GM23338 (cell line): ENCODE data around the gene STMN3. TPM values are rescaled to one million over a fixed set of nuclear protein-coding genes. Genes with fewer than 3 reads are reported as not detected.

Source experiments
- ATAC-seq: fragments of 200-7000 bp; cut with Tn5 transposase; 3 replicates; pipeline ENCODE4 v1.9.1; 2020
- DNase-seq: peaks from one replicate; pipeline ENCODE4 v3.0.0-alpha.2; 2015; ENCODE audit warnings: low spot score
- H2AFZ ChIP-seq: fragments of 200-600 bp; sonication (generic); 2 replicates; pipeline ENCODE4 v1.8.0; 2016; ENCODE audit warnings: antibody characterized with exemption, mild to moderate bottlenecking, moderate library complexity
- H3F3A ChIP-seq: fragments of 200-600 bp; sonication (generic); replicated peaks from 2 replicates; pipeline ENCODE4 v1.8.0; 2017; ENCODE audit warnings: antibody characterized with exemption, mixed run types, low read depth
- H3K27ac ChIP-seq: fragments of 200-600 bp; sonication (generic); 2 replicates; pipeline ENCODE4 v1.6.1; 2016; ENCODE audit warnings: low read depth
- H3K27me3 ChIP-seq: fragments of 200-600 bp; sonication (generic); 2 replicates; pipeline ENCODE4 v1.8.0; 2016; ENCODE audit warnings: mild to moderate bottlenecking, mixed run types, moderate library complexity; ENCODE audit not compliant: insufficient read depth
- H3K36me3 ChIP-seq: fragments of 200-600 bp; sonication (generic); 2 replicates; pipeline ENCODE4 v1.8.0; 2016; ENCODE audit warnings: mild to moderate bottlenecking; ENCODE audit not compliant: insufficient read depth
- H3K4me1 ChIP-seq: fragments of 200-600 bp; sonication (generic); 2 replicates; pipeline ENCODE4 v1.8.0; 2016; ENCODE audit warnings: mild to moderate bottlenecking, moderate library complexity; ENCODE audit not compliant: insufficient read depth
- H3K4me2 ChIP-seq: fragments of 200-600 bp; sonication (generic); 2 replicates; pipeline ENCODE4 v1.7.1; 2017; ENCODE audit warnings: mixed run types
- H3K4me3 ChIP-seq: fragments of 200-600 bp; sonication (generic); 2 replicates; pipeline ENCODE4 v1.6.1; 2016; ENCODE audit warnings: mixed run types
- H3K79me2 ChIP-seq: fragments of 200-600 bp; sonication (generic); replicated peaks from 2 replicates; pipeline ENCODE4 v1.8.0; 2017; ENCODE audit warnings: mild to moderate bottlenecking; ENCODE audit not compliant: insufficient read depth
- H3K9me2 ChIP-seq: fragments of 200-600 bp; sonication (generic); 2 replicates; pipeline ENCODE4 v1.8.0; 2017; ENCODE audit not compliant: insufficient read depth
- H4K20me1 ChIP-seq: fragments of 200-600 bp; sonication (generic); replicated peaks from 2 replicates; pipeline ENCODE4 v1.8.0; 2017; ENCODE audit warnings: mild to moderate bottlenecking; ENCODE audit not compliant: insufficient read depth
- H3K27ac Mint-ChIP-seq: 2 replicates; pipeline ENCODE4 v1.8.0; 2020; ENCODE audit warnings: inconsistent platforms, mild to moderate bottlenecking, moderate library complexity, mixed read lengths
- H3K27me3 Mint-ChIP-seq: 3 replicates; pipeline ENCODE4 v1.8.0; 2022; ENCODE audit warnings: low read depth, mild to moderate bottlenecking, moderate library complexity, mixed read lengths, inconsistent platforms; ENCODE audit not compliant: insufficient read depth, poor library complexity
- H3K36me3 Mint-ChIP-seq: 3 replicates; pipeline ENCODE4 v1.8.0; 2021; ENCODE audit warnings: low read depth, mild to moderate bottlenecking, inconsistent platforms, moderate library complexity, mixed read lengths
- H3K4me1 Mint-ChIP-seq: 3 replicates; pipeline ENCODE4 v1.8.0; 2020; ENCODE audit warnings: mild to moderate bottlenecking, inconsistent platforms, mixed read lengths
- H3K4me3 Mint-ChIP-seq: 3 replicates; pipeline ENCODE4 v1.8.0; 2021; ENCODE audit warnings: moderate library complexity, mild to moderate bottlenecking, inconsistent platforms, mixed read lengths
- H3K9me3 Mint-ChIP-seq: 3 replicates; pipeline ENCODE4 v1.8.0; 2020; ENCODE audit warnings: moderate library complexity, mild to moderate bottlenecking, inconsistent platforms, mixed read lengths
- CREB1 ChIP-seq: fragments of 250-450 bp; sonication (Bioruptor Pico); IDR thresholded peaks from 2 replicates; pipeline ENCODE4 v1.5.0; 2020; ENCODE audit warnings: low read depth, mild to moderate bottlenecking, moderate library complexity
- CTCF ChIP-seq, 2 experiments: fragments of 200-600 bp in 1 of 2; sonication (generic) in 1 of 2; conservative IDR thresholded peaks; 2 replicates each; pipeline versions ENCODE4 v1.5.1 to v1.6.1; 2016 to 2017; ENCODE audit warnings: antibody characterized with exemption in 2 of 2, low read depth in 2 of 2, mild to moderate bottlenecking in 2 of 2, moderate library complexity in 1 of 2
- JUNB ChIP-seq: IDR thresholded peaks from one replicate; pipeline ENCODE4 v1.6.1; 2016; ENCODE audit warnings: antibody characterized with exemption; ENCODE audit not compliant: unreplicated experiment
- NANOG ChIP-seq: IDR thresholded peaks from 2 replicates; pipeline ENCODE4 v1.6.1; 2016; ENCODE audit warnings: antibody characterized with exemption, borderline replicate concordance
- POLR2AphosphoS5 ChIP-seq: IDR thresholded peaks from 2 replicates; pipeline ENCODE4 v1.6.1; 2016; ENCODE audit warnings: antibody characterized with exemption, low read depth
- ZNF114 ChIP-seq: fragments of 250-450 bp; sonication (Bioruptor Pico); IDR thresholded peaks from 2 replicates; pipeline ENCODE4 v1.5.0; 2020; ENCODE audit warnings: mild to moderate bottlenecking, moderate library complexity
- ZNF331 ChIP-seq: fragments of 250-450 bp; sonication (Bioruptor Pico); IDR thresholded peaks from 2 replicates; pipeline ENCODE4 v1.5.0; 2020; ENCODE audit warnings: low read depth, mild to moderate bottlenecking, moderate library complexity
- ZNF462 ChIP-seq: fragments of 250-450 bp; sonication (Bioruptor Pico); IDR thresholded peaks from 2 replicates; pipeline ENCODE4 v1.5.0; 2020; ENCODE audit warnings: mild to moderate bottlenecking, moderate library complexity
- polyA plus RNA-seq: library from polyadenylated mRNA; unstranded; fragments of >200 nt; fragmentation: Nextera tagmentation; extraction: Ambion mirVana; gene quantifications from 2 replicates; pipeline ENCODE4 v1.2.1, GENCODE V29; 2016
- total RNA-seq: library from RNA; depleted of rRNA; stranded (reverse); fragments of >200 nt; shearing (Covaris generic); gene quantifications from 2 replicates; pipeline ENCODE4 v1.2.3, GENCODE V29; 2014
- TF ChIP-seq, protein P1 (sequence below): IDR thresholded peaks from 2 replicates; pipeline ENCODE4 v1.6.1; 2016; ENCODE audit warnings: antibody characterized with exemption

The STMN3 gene
- total and polyA plus RNA-seq, 2 experiments from 2014 or later, result 28.6 to 61.3 TPM

- Histone ChIP-seq H3K79me2 (no peaks in the 10 kb centered on the region), H3K4me1 (peaks cover 7% of the 10 kb centered on the region; the same call in 1 of the 2 replicates), H3K4me3 (no peak overlapping the region), H3F3A (peaks cover 9% of the 10 kb centered on the region; the same call in 1 of the 2 replicates), H3K36me3 (no peaks in the 10 kb centered on the region), H3K9me2 (no peaks in the 10 kb centered on the region), H3K27me3 (no peaks in the 10 kb centered on the region), H3K27ac (no peak overlapping the region), H3K4me2 (no peak overlapping the region), H4K20me1 (no peaks in the 10 kb centered on the region), H2AFZ (no peak overlapping the region)
- Mint-ChIP-seq H3K9me3 (no peaks in the 10 kb centered on the region), H3K4me1 (peaks cover 11% of the 10 kb centered on the region), H3K36me3 (peaks cover 3% of the 10 kb centered on the region; the same call in 1 of the 3 replicates), H3K27ac (no peak overlapping the region), H3K4me3 (no peak overlapping the region), H3K27me3 (peaks cover 14% of the 10 kb centered on the region)
- TF ChIP-seq POLR2AphosphoS5 (no peak), CTCF (conservative IDR thresholded peaks at IDR 0.05; ENCODE audit: low read depth in 2 of 2) (no peak), ZNF114 (CRISPR knock-in tag) (no peak), ZNF331 (no peak), JUNB (no peak), NANOG (no peak), ZNF462 (CRISPR knock-in tag) (no peak), CREB1 (CRISPR knock-in tag) (no peak)
- TF ChIP-seq, protein P1, sequence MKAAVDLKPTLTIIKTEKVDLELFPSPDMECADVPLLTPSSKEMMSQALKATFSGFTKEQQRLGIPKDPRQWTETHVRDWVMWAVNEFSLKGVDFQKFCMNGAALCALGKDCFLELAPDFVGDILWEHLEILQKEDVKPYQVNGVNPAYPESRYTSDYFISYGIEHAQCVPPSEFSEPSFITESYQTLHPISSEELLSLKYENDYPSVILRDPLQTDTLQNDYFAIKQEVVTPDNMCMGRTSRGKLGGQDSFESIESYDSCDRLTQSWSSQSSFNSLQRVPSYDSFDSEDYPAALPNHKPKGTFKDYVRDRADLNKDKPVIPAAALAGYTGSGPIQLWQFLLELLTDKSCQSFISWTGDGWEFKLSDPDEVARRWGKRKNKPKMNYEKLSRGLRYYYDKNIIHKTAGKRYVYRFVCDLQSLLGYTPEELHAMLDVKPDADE, result no peak
- DNase-seq, result no peak
- ATAC-seq, result no peak
Observed at GRCh38 chr20:63640086-63640485, 13.1 kb downstream of the STMN3 start.
